ENCODE data around the gene PODXL2.

- TF ChIP-seq CTCF (IDR thresholded peaks at IDR 0.05): no peak
- TF ChIP-seq POLR2A (IDR thresholded peaks at IDR 0.05): no peak
Measured at GRCh38 chr3:127663151-127663550, 34.2 kb downstream of the PODXL2 start.
